Mesenchymal stem cell (in vitro differentiated cells and primary cell): ENCODE data around the gene NFE2L2.
A peak's percentile ranks its signal among the peaks of the same experiment; 100 is the strongest.

Experiments
- DNase-seq: peaks from one replicate; pipeline ENCODE4 v3.0.0-alpha.2; 2013
- H2AFZ ChIP-seq: one replicate; pipeline ENCODE4 v1.6.1; 2013; ENCODE audit warnings: low read depth, mild to moderate bottlenecking, control low read depth, inconsistent platforms, low read length, moderate library complexity
- H2AK5ac ChIP-seq: 2 replicates; pipeline ENCODE4 v1.6.1; 2013; ENCODE audit warnings: low read length, moderate library complexity, mild to moderate bottlenecking, inconsistent platforms; ENCODE audit not compliant: severe bottlenecking
- H2BK120ac ChIP-seq: one replicate; pipeline ENCODE4 v1.6.1; 2013; ENCODE audit warnings: low read depth, mild to moderate bottlenecking, inconsistent platforms, low read length, moderate library complexity
- H2BK12ac ChIP-seq, 2 experiments: one replicate each; pipeline ENCODE4 v1.6.1; 2013; ENCODE audit warnings: inconsistent platforms in 2 of 2, low read length in 2 of 2, mild to moderate bottlenecking in 2 of 2, moderate library complexity in 2 of 2, control low read depth in 1 of 2
- H2BK15ac ChIP-seq: one replicate; pipeline ENCODE4 v1.6.1; 2013; ENCODE audit warnings: mild to moderate bottlenecking, low read depth, inconsistent platforms; ENCODE audit not compliant: poor library complexity, severe bottlenecking
- H2BK5ac ChIP-seq: 2 replicates; pipeline ENCODE4 v1.6.1; 2013; ENCODE audit warnings: low read depth, mild to moderate bottlenecking, low read length, control low read depth, inconsistent platforms; ENCODE audit not compliant: poor library complexity, severe bottlenecking
- H3K14ac ChIP-seq, 2 experiments: one replicate each; pipeline ENCODE4 v1.6.1; 2013; ENCODE audit warnings: inconsistent platforms in 2 of 2, low read length in 2 of 2, control low read depth in 1 of 2, mild to moderate bottlenecking in 1 of 2, moderate library complexity in 1 of 2
- H3K18ac ChIP-seq, 2 experiments: one replicate each; pipeline ENCODE4 v1.6.1; 2013; ENCODE audit warnings: inconsistent platforms in 2 of 2, low read length in 2 of 2, control low read depth in 1 of 2, low read depth in 1 of 2, mild to moderate bottlenecking in 1 of 2
- H3K23ac ChIP-seq, 2 experiments: one replicate each; pipeline ENCODE4 v1.6.1; 2013; ENCODE audit warnings: inconsistent platforms in 2 of 2, low read length in 2 of 2, mild to moderate bottlenecking in 2 of 2, moderate library complexity in 2 of 2, control low read depth in 1 of 2
- H3K27ac ChIP-seq: 2 replicates; pipeline ENCODE4 v1.5.1; 2013; ENCODE audit warnings: mild to moderate bottlenecking, moderate library complexity, low read length, control low read depth, inconsistent platforms; ENCODE audit not compliant: poor library complexity, severe bottlenecking
- H3K27me3 ChIP-seq, 2 experiments: 2 replicates each; pipeline versions ENCODE4 v1.6.1 to v1.7.0; 2013; ENCODE audit warnings: low read length in 2 of 2, mild to moderate bottlenecking in 2 of 2, moderate library complexity in 2 of 2, control low read depth in 1 of 2, inconsistent platforms in 1 of 2; ENCODE audit not compliant: control insufficient read depth in 1 of 2, insufficient read depth in 1 of 2
- H3K36me3 ChIP-seq, 2 experiments: 2 replicates each; pipeline versions ENCODE4 v1.6.1 to v1.7.0; 2013; ENCODE audit warnings: low read length in 2 of 2, control low read depth in 1 of 2, inconsistent platforms in 1 of 2, low read depth in 1 of 2, mild to moderate bottlenecking in 1 of 2; ENCODE audit not compliant: insufficient read depth in 2 of 2, control insufficient read depth in 1 of 2
- H3K4ac ChIP-seq, 2 experiments: one replicate each; pipeline ENCODE4 v1.6.1; 2013; ENCODE audit warnings: inconsistent platforms in 2 of 2, low read length in 2 of 2, mild to moderate bottlenecking in 2 of 2, moderate library complexity in 2 of 2, control low read depth in 1 of 2, low read depth in 1 of 2
- H3K4me1 ChIP-seq: 2 replicates; pipeline ENCODE4 v1.6.1; 2013; ENCODE audit warnings: low read depth, low read length, control low read depth; ENCODE audit not compliant: control insufficient read depth, insufficient read depth
- H3K4me2 ChIP-seq: 2 replicates; pipeline ENCODE4 v1.6.1; 2013; ENCODE audit warnings: low read length, mild to moderate bottlenecking, inconsistent platforms; ENCODE audit not compliant: poor library complexity, severe bottlenecking
- H3K4me3 ChIP-seq, 2 experiments: 2 replicates each; pipeline versions ENCODE4 v1.5.1 to v1.7.0; 2013; ENCODE audit warnings: low read length in 2 of 2, mild to moderate bottlenecking in 2 of 2, control low read depth in 1 of 2, low read depth in 1 of 2; ENCODE audit not compliant: insufficient read depth in 1 of 2
- H3K79me1 ChIP-seq: replicated peaks from 2 replicates; pipeline ENCODE4 v1.6.1; 2013; ENCODE audit warnings: mild to moderate bottlenecking, control low read depth, low read length, inconsistent platforms; ENCODE audit not compliant: poor library complexity, severe bottlenecking
- H3K9ac ChIP-seq: 2 replicates; pipeline ENCODE4 v1.7.0; 2013; ENCODE audit warnings: mild to moderate bottlenecking, low read length, moderate library complexity
- H3K9me3 ChIP-seq: 2 replicates; pipeline ENCODE4 v1.7.0; 2013; ENCODE audit warnings: mild to moderate bottlenecking, low read length; ENCODE audit not compliant: control insufficient read depth
- H4K8ac ChIP-seq: one replicate; pipeline ENCODE4 v1.6.1; 2013; ENCODE audit warnings: inconsistent platforms, mild to moderate bottlenecking, low read length, moderate library complexity
- H4K91ac ChIP-seq: one replicate; pipeline ENCODE4 v1.6.1; 2013; ENCODE audit warnings: mild to moderate bottlenecking, low read length, inconsistent platforms
- WGBS: methylation state at CpG from one replicate; pipeline ENCODE4 v1.1.7; 2013; ENCODE audit warnings: mixed read lengths; 5-methylcytosine and 5-hydroxymethylcytosine counted together

Gene NFE2L2

DNA sequence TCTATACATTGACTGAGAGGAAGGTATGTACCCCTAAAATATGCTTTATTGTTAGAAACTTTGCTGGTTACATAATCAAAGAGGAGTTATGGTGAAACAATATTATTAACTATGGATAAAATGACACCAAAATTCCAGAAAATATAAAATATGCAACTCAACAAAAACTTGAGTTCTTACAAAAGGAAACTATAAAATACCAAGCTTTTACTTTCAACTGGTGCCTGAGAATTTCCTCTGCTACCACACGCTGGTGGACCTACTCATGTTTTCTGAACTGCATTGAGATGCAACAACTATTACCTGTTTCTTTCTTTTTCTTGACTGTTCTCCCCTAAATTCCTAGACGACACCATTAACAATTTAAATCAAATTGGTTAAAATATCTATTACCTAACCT lies 8.2 kb upstream of the NFE2L2 start:
- 96% methylated on average over 1 of the region's 2 CpGs for WGBS

DNA sequence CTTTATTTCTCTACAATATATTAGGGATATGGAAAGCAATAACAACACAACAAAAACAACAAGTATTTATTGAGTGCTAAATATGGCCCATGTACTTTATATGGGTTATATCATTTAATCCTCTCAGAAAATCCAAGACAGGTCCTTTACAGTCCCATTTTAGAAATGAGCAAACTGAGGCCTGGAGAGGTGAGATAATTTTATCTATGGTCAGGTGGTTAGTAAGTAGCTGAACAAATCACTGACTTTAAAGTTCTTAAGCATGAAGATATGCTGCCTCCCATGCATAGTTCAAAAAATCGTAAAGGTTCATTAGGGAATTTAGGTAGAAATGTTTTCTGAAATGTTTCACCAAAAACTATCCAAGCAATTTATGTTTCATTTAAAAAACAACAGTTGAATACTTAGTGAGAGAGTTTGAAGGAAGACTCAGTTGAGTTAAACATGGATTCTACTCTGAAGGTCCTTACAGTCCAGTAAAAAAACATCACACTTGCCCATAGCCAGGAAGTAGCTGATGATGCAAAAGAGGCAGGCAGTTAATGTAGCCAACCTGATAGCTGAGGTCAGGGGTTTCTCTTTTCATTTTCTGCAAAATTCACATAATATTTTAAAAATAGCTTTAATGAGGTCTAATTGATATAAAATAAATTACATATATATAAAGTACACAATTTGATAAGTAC lies 7.6 kb upstream of the NFE2L2 start:
- no peak overlapping the region for H4K8ac ChIP-seq
- H3K4ac ChIP-seq = no peak overlapping the region
- H2BK12ac ChIP-seq = no peak overlapping the region
- no peak overlapping the region for H3K4me2 ChIP-seq
- H3K18ac ChIP-seq = no peak overlapping the region
- H3K4me1 ChIP-seq = peaks cover 2% of the 10 kb centered on the region
- H3K79me1 ChIP-seq = no peaks in the 10 kb centered on the region
- H3K9me3 ChIP-seq = no peaks in the 10 kb centered on the region
- no peak overlapping the region for H2BK5ac ChIP-seq
- H2AK5ac ChIP-seq = no peak overlapping the region
- no peak overlapping the region for H2BK120ac ChIP-seq
- no peak overlapping the region for H3K23ac ChIP-seq
- H3K27me3 ChIP-seq = no peaks in the 10 kb centered on the region
- H3K14ac ChIP-seq = no peak overlapping the region
- DNase-seq = no peak
- H2BK15ac ChIP-seq = no peak overlapping the region
- H3K9ac ChIP-seq = no peak overlapping the region
- no peak overlapping the region for H3K4me3 ChIP-seq
- no peak overlapping the region for H3K27ac ChIP-seq
- no peak overlapping the region for H2AFZ ChIP-seq
- H3K36me3 ChIP-seq = no peaks in the 10 kb centered on the region
- no CpG with 5 or more reads among the region's 1 CpG for WGBS
- H4K91ac ChIP-seq = no peak overlapping the region

More for the DNA sequence above, 8.2 kb upstream of the NFE2L2 start:
- no peak for DNase-seq
- Histone ChIP-seq H2BK15ac (no peak overlapping the region), H3K4ac (no peak overlapping the region), H3K14ac (no peak overlapping the region), H3K4me1 (peaks cover 2% of the 10 kb centered on the region), H3K27me3 (no peaks in the 10 kb centered on the region), H3K4me3 (peak overlapping the region in 1 of 2 experiments; percentile 17), H2AK5ac (no peak overlapping the region), H3K9ac (peak overlapping the region; percentile 31), H2BK120ac (no peak overlapping the region), H2AFZ (no peak overlapping the region), H3K18ac (no peak overlapping the region), H2BK12ac (no peak overlapping the region), H3K79me1 (no peaks in the 10 kb centered on the region), H2BK5ac (no peak overlapping the region), H3K27ac (no peak overlapping the region), H4K91ac (no peak overlapping the region), H3K36me3 (no peaks in the 10 kb centered on the region), H3K4me2 (no peak overlapping the region), H3K23ac (no peak overlapping the region), H4K8ac (no peak overlapping the region), H3K9me3 (no peaks in the 10 kb centered on the region)

DNA sequence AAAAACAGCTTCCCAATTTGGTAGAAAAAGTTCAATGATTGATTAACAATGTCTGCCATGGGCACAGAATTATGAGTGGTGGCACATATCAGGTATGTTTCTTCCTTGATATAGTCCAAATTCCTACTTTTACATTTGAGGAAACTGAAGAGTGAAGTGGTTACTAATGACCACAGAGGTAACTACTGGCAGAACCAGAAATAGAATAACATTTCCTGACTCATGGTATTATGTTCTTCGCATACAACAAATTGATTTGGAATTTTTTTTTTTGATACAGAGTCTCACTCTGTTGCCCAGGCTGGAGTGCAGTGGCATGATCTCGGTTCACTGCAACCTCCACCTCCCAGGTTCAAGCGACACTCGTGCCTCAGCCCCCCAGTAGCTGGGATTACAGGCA lies 6.0 kb upstream of the NFE2L2 start:
- no peaks in the 10 kb centered on the region for H3K27me3 ChIP-seq
- H3K27ac ChIP-seq = no peak overlapping the region
- peaks cover 5% of the 10 kb centered on the region for H3K4me1 ChIP-seq
- H3K9me3 ChIP-seq = no peaks in the 10 kb centered on the region
- DNase-seq = no peak
- WGBS = 94% methylated on average over 4 of the region's 4 CpGs
- H3K23ac ChIP-seq = no peak overlapping the region
- H4K8ac ChIP-seq = no peak overlapping the region
- H2AK5ac ChIP-seq = no peak overlapping the region
- no peak overlapping the region for H2BK12ac ChIP-seq
- no peak overlapping the region for H3K9ac ChIP-seq
- H3K4ac ChIP-seq = no peak overlapping the region
- no peak overlapping the region for H3K18ac ChIP-seq
- no peak overlapping the region for H3K14ac ChIP-seq
- no peak overlapping the region for H2BK120ac ChIP-seq
- no peak overlapping the region for H2BK15ac ChIP-seq
- no peaks in the 10 kb centered on the region for H3K36me3 ChIP-seq
- no peak overlapping the region for H3K4me3 ChIP-seq
- no peak overlapping the region for H2AFZ ChIP-seq
- H3K4me2 ChIP-seq = no peak overlapping the region
- H4K91ac ChIP-seq = no peak overlapping the region
- no peak overlapping the region for H2BK5ac ChIP-seq
- H3K79me1 ChIP-seq = no peaks in the 10 kb centered on the region

DNA sequence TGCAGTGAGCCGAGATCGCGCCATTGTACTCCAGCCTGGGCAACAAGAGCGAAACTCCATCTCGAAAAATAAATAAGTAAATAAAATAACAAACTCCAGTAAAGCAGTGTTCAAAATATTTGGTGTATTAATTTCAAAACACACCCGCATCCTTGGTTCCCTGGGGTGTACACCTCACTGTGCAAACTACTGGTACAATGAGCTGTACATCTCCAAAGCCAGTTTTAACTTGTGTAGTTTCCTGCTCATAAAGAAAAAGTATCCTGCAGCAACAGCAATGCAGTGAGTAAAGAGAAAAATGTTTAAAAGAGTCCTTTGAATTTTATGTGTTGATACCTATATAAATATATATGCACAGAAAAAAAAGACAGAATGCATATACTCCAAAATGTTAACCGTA lies 4.4 kb upstream of the NFE2L2 start:
- H3K79me1 ChIP-seq = peaks cover 1% of the 10 kb centered on the region
- no peak overlapping the region for H2BK5ac ChIP-seq
- H3K14ac ChIP-seq = no peak overlapping the region
- no peak overlapping the region for H3K4ac ChIP-seq
- H2BK120ac ChIP-seq = no peak overlapping the region
- no peaks in the 10 kb centered on the region for H3K9me3 ChIP-seq
- H3K18ac ChIP-seq = no peak overlapping the region
- H3K23ac ChIP-seq = no peak overlapping the region
- H4K8ac ChIP-seq = no peak overlapping the region
- H2AFZ ChIP-seq = no peak overlapping the region
- H3K27ac ChIP-seq = no peak overlapping the region
- H2AK5ac ChIP-seq = no peak overlapping the region
- no peak overlapping the region for H3K4me2 ChIP-seq
- no peak overlapping the region for H3K4me3 ChIP-seq
- no peak overlapping the region for H2BK15ac ChIP-seq
- DNase-seq = no peak
- no peak overlapping the region for H2BK12ac ChIP-seq
- H3K36me3 ChIP-seq = no peaks in the 10 kb centered on the region
- H4K91ac ChIP-seq = no peak overlapping the region
- WGBS = 90% methylated on average over 2 of the region's 7 CpGs
- peaks cover 7% of the 10 kb centered on the region for H3K4me1 ChIP-seq
- H3K9ac ChIP-seq = no peak overlapping the region
- H3K27me3 ChIP-seq = no peaks in the 10 kb centered on the region
